Nephron (organoid): ENCODE data around the gene COX10.
A peak's percentile ranks its signal among the peaks of the same experiment; 100 is the strongest.

ENCODE experiments used
- H3K27ac Mint-ChIP-seq, 3 experiments: 2 replicates each; pipeline ENCODE4 v1.8.0; 2020; ENCODE audit warnings: mixed read lengths in 3 of 3, mild to moderate bottlenecking in 2 of 3, moderate library complexity in 1 of 3
- H3K27me3 Mint-ChIP-seq: 2 replicates; pipeline ENCODE4 v1.8.0; 2021; ENCODE audit warnings: low read depth, mild to moderate bottlenecking, moderate library complexity, mixed read lengths
- H3K36me3 Mint-ChIP-seq: 2 replicates; pipeline ENCODE4 v1.8.0; 2020; ENCODE audit warnings: low read depth, mixed read lengths
- H3K4me1 Mint-ChIP-seq: 2 replicates; pipeline ENCODE4 v1.8.0; 2020; ENCODE audit warnings: mixed read lengths
- H3K4me3 Mint-ChIP-seq, 3 experiments: 2 replicates each; pipeline ENCODE4 v1.8.0; 2020; ENCODE audit warnings: mild to moderate bottlenecking in 3 of 3, mixed read lengths in 3 of 3, moderate library complexity in 2 of 3
- H3K9me3 Mint-ChIP-seq: 2 replicates; pipeline ENCODE4 v1.8.0; 2020; ENCODE audit warnings: mixed read lengths
- CTCF ChIP-seq, 3 experiments: fragments of 200-600 bp; sonication (generic); IDR thresholded peaks; one replicate each; pipeline ENCODE4 v1.5.0; 2021; ENCODE audit warnings: antibody characterized with exemption in 3 of 3; ENCODE audit not compliant: unreplicated experiment in 3 of 3

COX10 gene

DNA sequence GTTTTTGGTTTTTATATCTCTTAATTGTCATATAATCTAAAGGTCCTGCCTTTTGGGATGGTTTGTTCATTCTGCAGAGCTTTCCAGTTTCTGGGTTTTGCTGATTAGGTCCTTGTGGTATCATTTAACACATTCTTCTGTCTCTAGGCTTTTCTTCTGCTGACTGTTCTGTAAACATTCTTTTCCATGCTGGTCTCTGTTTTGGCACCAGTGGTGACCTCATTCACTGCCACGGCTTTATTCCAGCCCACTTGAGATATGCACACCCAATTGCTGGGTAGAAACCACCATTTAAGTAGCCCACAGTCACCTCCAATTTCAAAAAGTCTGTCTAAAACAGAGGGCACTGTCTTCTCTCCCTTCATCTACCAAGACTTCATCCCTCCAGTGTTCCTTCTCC is 31.1 kb upstream of the COX10 start:
- Mint-ChIP-seq H3K27ac (peak overlapping the region in 2 of 3 experiments; percentile 14 to 53), H3K9me3 (peaks cover 2% of the 10 kb centered on the region), H3K4me1 (no peaks in the 10 kb centered on the region), H3K4me3 (no peak overlapping the region), H3K27me3 (no peaks in the 10 kb centered on the region), H3K36me3 (peaks cover 37% of the 10 kb centered on the region)
- no peak for TF ChIP-seq CTCF (IDR thresholded peaks at IDR 0.05; ENCODE audit: unreplicated experiment in 3 of 3)

GRCh38 chr17:14042411-14042810 is 26.9 kb upstream of the COX10 start:
- H3K4me1 Mint-ChIP-seq = no peaks in the 10 kb centered on the region
- TF ChIP-seq CTCF (IDR thresholded peaks at IDR 0.05; ENCODE audit: unreplicated experiment in 3 of 3) = no peak
- no peaks in the 10 kb centered on the region for H3K9me3 Mint-ChIP-seq
- H3K27me3 Mint-ChIP-seq = no peaks in the 10 kb centered on the region
- H3K36me3 Mint-ChIP-seq = peaks cover 12% of the 10 kb centered on the region
- no peak overlapping the region for H3K4me3 Mint-ChIP-seq
- H3K27ac Mint-ChIP-seq = no peak overlapping the region

- Mint-ChIP-seq H3K4me1 (no peaks in the 10 kb centered on the region), H3K36me3 (no peaks in the 10 kb centered on the region), H3K27ac (no peak overlapping the region), H3K27me3 (no peaks in the 10 kb centered on the region), H3K4me3 (no peak overlapping the region), H3K9me3 (no peaks in the 10 kb centered on the region)
- TF ChIP-seq CTCF (IDR thresholded peaks at IDR 0.05; ENCODE audit: unreplicated experiment in 3 of 3) = no peak
These were observed 24.6 kb upstream of the COX10 start for GRCh38 chr17:14044702-14045101.

- Mint-ChIP-seq H3K27me3 (no peaks in the 10 kb centered on the region), H3K4me3 (no peak overlapping the region), H3K9me3 (no peaks in the 10 kb centered on the region), H3K36me3 (no peaks in the 10 kb centered on the region), H3K27ac (no peak overlapping the region), H3K4me1 (no peaks in the 10 kb centered on the region)
- no peak for TF ChIP-seq CTCF (IDR thresholded peaks at IDR 0.05; ENCODE audit: unreplicated experiment in 3 of 3)
These were observed 22.3 kb upstream of the COX10 start for GRCh38 chr17:14046978-14047377.

GRCh38 chr17:14047591-14047990 is 21.7 kb upstream of the COX10 start:
- no peak overlapping the region for H3K27ac Mint-ChIP-seq
- H3K4me1 Mint-ChIP-seq = no peaks in the 10 kb centered on the region
- no peaks in the 10 kb centered on the region for H3K27me3 Mint-ChIP-seq
- no peaks in the 10 kb centered on the region for H3K9me3 Mint-ChIP-seq
- no peak for TF ChIP-seq CTCF (IDR thresholded peaks at IDR 0.05; ENCODE audit: unreplicated experiment in 3 of 3)
- no peaks in the 10 kb centered on the region for H3K36me3 Mint-ChIP-seq
- H3K4me3 Mint-ChIP-seq = no peak overlapping the region

GRCh38 chr17:14048169-14048568 is 21.1 kb upstream of the COX10 start:
- Mint-ChIP-seq H3K9me3 (no peaks in the 10 kb centered on the region), H3K27me3 (no peaks in the 10 kb centered on the region), H3K4me3 (no peak overlapping the region), H3K4me1 (no peaks in the 10 kb centered on the region), H3K36me3 (no peaks in the 10 kb centered on the region), H3K27ac (no peak overlapping the region)
- TF ChIP-seq CTCF (IDR thresholded peaks at IDR 0.05; ENCODE audit: unreplicated experiment in 3 of 3) = peak in 1 of 3 experiments; percentile 22
